K562 (cell line): ENCODE results near the gene MAP1LC3B2. TPM values are rescaled to one million over a fixed set of nuclear protein-coding genes. Genes with fewer than 3 reads are reported as not detected.

Experiments used
- ATAC-seq: fragments of 200-7000 bp; cut with Tn5 transposase; 3 replicates; pipeline ENCODE4 v1.9.1; 2020; ENCODE audit warnings: moderate library complexity
- BruUV-seq: library from RNA; stranded (reverse); fragments of 400-500 nt; replicated peaks from 2 replicates; lab custom pipeline; 2021; lab: Mats Ljungman, UMichigan
- CTCF ChIA-PET: fragments of 300-600 bp; formaldehyde crosslinking; extraction: SDS; loops from one replicate; lab custom pipeline; 2021; ENCODE audit warnings: low intra/inter-chr PET ratio; lab: Yijun Ruan, JAX
- POLR2A ChIA-PET: fragments of 300-600, 350-650 bp; sonication (Branson Sonifier 250); formaldehyde crosslinking; extraction: SDS; loops from one replicate; lab custom pipeline; 2021; ENCODE audit warnings: antibody characterized with exemption, inconsistent platforms; lab: Yijun Ruan, JAX
- DNase-seq, 4 experiments: peaks; one replicate each; pipeline versions ENCODE4 v3.0.0 to v3.0.0-alpha.2; 2011 to 2018; ENCODE audit warnings: low spot score in 3 of 4, mixed read lengths in 3 of 4; ENCODE audit errors: extremely low read depth in 1 of 4
- FAIRE-seq: peaks from 2 replicates; lab custom pipeline; 2011; peaks lifted over from hg19 to GRCh38; lab: Jason Lieb, UNC
- H2AFZ ChIP-seq: 2 replicates; pipeline ENCODE4 v1.6.0; 2011; ENCODE audit warnings: low read depth, low read length, control low read depth, inconsistent platforms
- H3K27ac ChIP-seq: fragments of 200-600 bp; 3 replicates; pipeline ENCODE4 v1.8.0; 2011; ENCODE audit warnings: low read depth, mild to moderate bottlenecking, control low read depth, inconsistent platforms, low read length, moderate library complexity, mixed read lengths; ENCODE audit errors: extremely low read depth
- H3K27me3 ChIP-seq, 2 experiments: fragments of 300-600 bp in 1 of 2; 2 replicates in 1 of 2; 3 replicates in 1 of 2; pipeline versions ENCODE4 v1.6.0 to v1.8.0; 2011; ENCODE audit warnings: inconsistent platforms in 2 of 2, low read length in 2 of 2, mild to moderate bottlenecking in 1 of 2, mixed read lengths in 1 of 2, moderate library complexity in 1 of 2; ENCODE audit not compliant: control insufficient read depth in 2 of 2, insufficient read depth in 2 of 2
- H3K36me3 ChIP-seq: fragments of 300-600 bp; 3 replicates; pipeline ENCODE4 v1.8.0; 2011; ENCODE audit warnings: mild to moderate bottlenecking, low read length, inconsistent platforms; ENCODE audit not compliant: control insufficient read depth, insufficient read depth
- H3K4me1 ChIP-seq, 2 experiments: fragments of 200-600 bp in 1 of 2; replicated peaks in 1 of 2; 2 replicates in 1 of 2; 3 replicates in 1 of 2; pipeline versions ENCODE4 v1.5.1 to v1.8.0; 2011; ENCODE audit warnings: inconsistent platforms in 2 of 2, low read length in 2 of 2, mild to moderate bottlenecking in 1 of 2, mixed read lengths in 1 of 2, moderate library complexity in 1 of 2; ENCODE audit not compliant: control insufficient read depth in 2 of 2, insufficient read depth in 2 of 2
- H3K4me2 ChIP-seq: 2 replicates; pipeline ENCODE4 v1.6.1; 2011; ENCODE audit warnings: low read length, control low read depth, inconsistent platforms, mixed read lengths; ENCODE audit not compliant: insufficient read depth
- H3K4me3 ChIP-seq: fragments of 200-600 bp; sonication (generic), shearing (Covaris generic); 2 replicates; pipeline ENCODE4 v1.5.1; 2016; ENCODE audit warnings: control low read depth, inconsistent platforms
- H3K79me2 ChIP-seq: fragments of 200-600 bp; 3 replicates; pipeline ENCODE4 v1.8.0; 2011; ENCODE audit warnings: low read length, inconsistent platforms; ENCODE audit not compliant: control insufficient read depth, insufficient read depth
- H3K9ac ChIP-seq, 2 experiments: 2 replicates each; pipeline versions ENCODE4 v1.6.0 to v1.6.1; 2011; ENCODE audit warnings: low read depth in 2 of 2, low read length in 2 of 2, control low read depth in 1 of 2, inconsistent platforms in 1 of 2, mild to moderate bottlenecking in 1 of 2, mixed read lengths in 1 of 2; ENCODE audit not compliant: insufficient read depth in 1 of 2
- H3K9me1 ChIP-seq: one replicate; pipeline ENCODE4 v1.6.0; 2011; ENCODE audit warnings: inconsistent platforms, mild to moderate bottlenecking, low read length, moderate library complexity; ENCODE audit not compliant: control insufficient read depth, insufficient read depth
- H3K9me3 ChIP-seq: replicated peaks from 2 replicates; pipeline ENCODE4 v1.5.1; 2011; ENCODE audit warnings: low read depth, low read length, inconsistent platforms; ENCODE audit not compliant: control insufficient read depth, insufficient read depth
- H4K20me1 ChIP-seq: replicated peaks from 2 replicates; pipeline ENCODE4 v1.6.1; 2011; ENCODE audit warnings: low read length, inconsistent platforms, mixed read lengths; ENCODE audit not compliant: control insufficient read depth, insufficient read depth
- ADNP ChIP-seq: fragments of 200-800 bp; sonication (Bioruptor generic); IDR thresholded peaks from 2 replicates; pipeline ENCODE4 v1.6.1; 2016; ENCODE audit warnings: missing genetic modification characterization, missing compliant biosample characterization
- HLTF ChIP-seq: fragments of 450-650 bp; IDR thresholded peaks from 2 replicates; pipeline ENCODE4 v1.6.1; 2016
- RBM25 ChIP-seq: fragments of 200-400 bp; formaldehyde crosslinking; IDR thresholded peaks from 2 replicates; pipeline ENCODE4 v1.6.1; 2018; ENCODE audit warnings: low read length, low read depth, moderate library complexity; ENCODE audit not compliant: severe bottlenecking
- SIN3B ChIP-seq: fragments of 450-650 bp; IDR thresholded peaks from 2 replicates; pipeline ENCODE4 v1.6.1; 2017; ENCODE audit warnings: low read depth, mild to moderate bottlenecking, moderate library complexity
- TARDBP ChIP-seq: fragments of 450-650 bp; IDR thresholded peaks from 2 replicates; pipeline ENCODE4 v1.6.1; 2016
- ZFP36 ChIP-seq: fragments of 150-350 bp; IDR thresholded peaks from 2 replicates; pipeline ENCODE4 v1.6.1; 2018; ENCODE audit warnings: low read length, low read depth; ENCODE audit not compliant: partially characterized antibody
- ZNF561 ChIP-seq: fragments of 450-650 bp; formaldehyde crosslinking; conservative IDR thresholded peaks from 2 replicates; pipeline ENCODE4 v1.4.0; 2020; ENCODE audit warnings: mild to moderate bottlenecking, moderate library complexity
- WGBS: fragments of 100-300 bp; shearing (Covaris generic); methylation state at CpG from one replicate; pipeline ENCODE4 v1.1.6; 2016; ENCODE audit warnings: low coverage, mixed read lengths; ENCODE audit not compliant: insufficient coverage; ENCODE audit errors: missing lambda C conversion rate; 5-methylcytosine and 5-hydroxymethylcytosine counted together
- in situ Hi-C: fragments of 300-500 bp; cut with MboI; formaldehyde crosslinking; loops from 4 replicates; pipeline ENCODE4 v1.15.0; 2018; ENCODE audit warnings: inconsistent platforms, mixed read lengths
- intact Hi-C: fragments of 100-400 bp; cut with micrococcal nuclease; formaldehyde crosslinking; loops from 2 replicates; pipeline ENCODE4 v1.14.2; 2022
- polyA plus RNA-seq, 8 experiments: library from polyadenylated mRNA; depleted of rRNA in 4 of 8; stranded (reverse) in 5 of 8; unstranded in 3 of 8; fragments of >200 nt; fragmentation: Nextera tagmentation in 2 of 8; fragmentation: Illumina TruSeq in 1 of 8; extraction: Ambion mirVana in 2 of 8; extraction: Trizol in 1 of 8; gene quantifications; 2 replicates each; pipeline versions ENCODE4 v1.2.1 to v1.2.3, GENCODE V29; 2011 to 2014; ENCODE audit warnings: inconsistent platforms in 1 of 8, missing spikeins in 1 of 8
- total RNA-seq, 7 experiments: library from RNA; depleted of rRNA in 6 of 7; stranded (reverse); fragments of >200 nt in 6 of 7; fragmentation: Illumina TruSeq in 2 of 7; extraction: Trizol in 2 of 7; gene quantifications; 2 replicates each; pipeline versions ENCODE4 v1.2.1 to v1.2.3, GENCODE V29; 2011 to 2021; ENCODE audit warnings: low replicate concordance in 1 of 7

The MAP1LC3B2 gene
- total and polyA plus RNA-seq, 9 of the 15 experiments (the other 6 are each of a cell fraction or from before 2014, with no cell fraction given): 0.53 to 2.8 (median 0.76) TPM; not detected in 2

DNA sequence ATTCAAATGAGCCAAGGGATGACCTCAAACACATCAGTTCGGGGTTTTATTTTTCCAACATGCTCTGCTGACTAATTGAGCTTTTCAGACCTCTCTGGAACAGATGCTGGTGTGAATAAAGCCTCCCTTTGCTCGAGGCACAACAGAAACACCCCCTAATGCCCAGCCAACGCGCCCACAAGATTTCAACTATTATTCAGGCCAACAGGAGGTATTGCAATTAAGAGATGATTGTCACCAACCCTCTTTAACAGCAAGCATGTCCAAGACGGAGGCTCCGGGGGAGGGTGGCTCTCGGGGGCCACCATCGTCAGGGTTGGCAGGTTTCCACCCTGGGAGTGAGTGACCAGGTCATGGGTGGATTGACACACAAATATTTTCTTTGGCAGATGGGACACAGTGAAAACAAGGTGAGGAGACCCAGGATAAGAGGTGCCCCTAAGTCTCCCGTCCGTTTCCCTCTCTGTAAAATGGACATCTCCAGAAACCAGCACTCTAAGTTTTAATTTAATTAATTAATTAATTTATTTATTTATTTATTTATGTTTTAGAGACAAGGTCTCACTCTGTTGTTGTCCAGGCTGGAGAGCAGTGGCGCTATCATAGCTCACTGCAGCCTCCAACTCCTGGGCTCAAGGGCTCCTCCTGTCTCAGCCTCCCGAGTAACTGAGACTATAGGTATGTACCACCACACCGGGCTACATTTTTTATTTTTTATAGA is 56.1 kb downstream of the MAP1LC3B2 start (continued):
- no peak for TF ChIP-seq ZNF561 (CRISPR knock-in tag)
- no peak for TF ChIP-seq HLTF
- no peak for TF ChIP-seq SIN3B
- TF ChIP-seq, all 486 proteins: peak for 0

- intact Hi-C loops: loop anchor here (5.0 kb wide), 1 partner anchor 76 kb away; no protein-coding TSS in a partner anchor
- no peaks in the 10 kb centered on the region; a peak in 1 of 5 replicates for H3K4me1 ChIP-seq
- no TSS peak for BruUV-seq
- H3K79me2 ChIP-seq: no peaks in the 10 kb centered on the region
- peak; percentile 36 for TF ChIP-seq ZFP36
- TF ChIP-seq TARDBP: no peak
- peak; percentile 52 for TF ChIP-seq RBM25
- peak; percentile 47; the same call in 1 of the 2 replicates for TF ChIP-seq ADNP
- ChIA-PET POLR2A (interaction anchor here (0.6 kb wide), 1 partner anchor 50 kb away, joined by 3 read pairs; no protein-coding TSS in a partner anchor), CTCF (no interaction called here)
- ATAC-seq (no peak), DNase-seq (no peak), FAIRE-seq (no peak)
- no peaks in the 10 kb centered on the region for H4K20me1 ChIP-seq
- WGBS: 48% methylated on average over 12 of the region's 12 CpGs
- no peak overlapping the region for H3K9ac ChIP-seq
- H3K27ac ChIP-seq: no peak overlapping the region
- H3K27me3 ChIP-seq: peaks cover 0 to 6% of the 10 kb centered on the region in 2 experiments; a peak in 3 of 5 replicates
- no peaks in the 10 kb centered on the region for H3K9me3 ChIP-seq
- H2AFZ ChIP-seq: no peak overlapping the region
- H3K36me3 ChIP-seq: no peaks in the 10 kb centered on the region
- in situ Hi-C loops: no loop called here
- H3K4me2 ChIP-seq: no peak overlapping the region
- H3K9me1 ChIP-seq: no peaks in the 10 kb centered on the region
- no peak overlapping the region for H3K4me3 ChIP-seq
These were observed 57.5 kb downstream of the MAP1LC3B2 start for GRCh38 chr12:116616536-116617248.
